ENCODE data around the gene N4BP3.

Gene N4BP3

GRCh38 chr5:178117923-178118701 lies 4.8 kb downstream of the N4BP3 start:
- TF ChIP-seq, protein P1, sequence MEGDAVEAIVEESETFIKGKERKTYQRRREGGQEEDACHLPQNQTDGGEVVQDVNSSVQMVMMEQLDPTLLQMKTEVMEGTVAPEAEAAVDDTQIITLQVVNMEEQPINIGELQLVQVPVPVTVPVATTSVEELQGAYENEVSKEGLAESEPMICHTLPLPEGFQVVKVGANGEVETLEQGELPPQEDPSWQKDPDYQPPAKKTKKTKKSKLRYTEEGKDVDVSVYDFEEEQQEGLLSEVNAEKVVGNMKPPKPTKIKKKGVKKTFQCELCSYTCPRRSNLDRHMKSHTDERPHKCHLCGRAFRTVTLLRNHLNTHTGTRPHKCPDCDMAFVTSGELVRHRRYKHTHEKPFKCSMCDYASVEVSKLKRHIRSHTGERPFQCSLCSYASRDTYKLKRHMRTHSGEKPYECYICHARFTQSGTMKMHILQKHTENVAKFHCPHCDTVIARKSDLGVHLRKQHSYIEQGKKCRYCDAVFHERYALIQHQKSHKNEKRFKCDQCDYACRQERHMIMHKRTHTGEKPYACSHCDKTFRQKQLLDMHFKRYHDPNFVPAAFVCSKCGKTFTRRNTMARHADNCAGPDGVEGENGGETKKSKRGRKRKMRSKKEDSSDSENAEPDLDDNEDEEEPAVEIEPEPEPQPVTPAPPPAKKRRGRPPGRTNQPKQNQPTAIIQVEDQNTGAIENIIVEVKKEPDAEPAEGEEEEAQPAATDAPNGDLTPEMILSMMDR (IDR thresholded peaks at IDR 0.05; ENCODE audit: control extremely low read depth, extremely low read depth, low read depth, missing control alignments), result no peak
- POLR2A ChIA-PET, result interaction anchor here (0.6 kb wide), 1 partner anchor 12 kb away, joined by 3 read pairs; no protein-coding TSS in a partner anchor
- DNase-seq (ENCODE audit: extremely low spot score), result no peak
- CTCF ChIA-PET, result interaction anchor here (0.9 to 5.4 kb wide), 4 partner anchors 11 to 42 kb away, joined by 3 to 28 read pairs (median 16); partner anchors contain the start of gene RMND5B

DNA sequence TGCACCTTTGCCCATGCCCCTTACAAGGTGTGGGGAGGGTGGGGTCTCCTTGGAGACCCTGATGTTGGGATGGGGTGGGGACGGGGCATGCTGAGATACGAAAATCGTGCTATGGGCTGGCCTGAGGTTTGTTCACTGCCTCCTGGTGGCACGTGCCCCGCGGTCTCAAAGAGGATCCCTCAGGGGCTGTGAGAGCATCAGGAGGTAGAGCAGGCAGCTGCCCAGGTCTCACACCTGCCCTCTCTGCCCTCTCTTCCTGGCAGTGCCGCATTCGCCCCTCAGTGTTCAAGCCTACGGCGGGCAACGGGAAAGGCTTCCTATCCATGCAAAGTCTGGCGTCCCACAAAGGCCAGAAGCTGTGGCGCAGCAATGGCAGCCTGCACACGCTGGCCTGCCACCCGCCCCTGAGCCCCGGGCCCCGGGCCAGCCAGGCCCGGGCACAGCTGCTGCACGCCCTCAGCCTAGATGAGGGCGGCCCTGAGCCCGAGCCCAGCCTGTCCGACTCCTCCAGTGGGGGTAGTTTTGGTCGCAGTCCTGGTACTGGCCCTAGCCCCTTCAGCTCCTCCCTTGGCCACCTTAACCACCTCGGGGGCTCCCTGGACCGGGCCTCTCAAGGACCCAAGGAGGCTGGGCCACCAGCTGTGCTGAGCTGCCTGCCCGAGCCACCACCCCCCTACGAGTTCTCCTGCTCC lies 6.7 kb downstream of the N4BP3 start:
- ChIA-PET CTCF (interaction anchor here (1.2 to 5.4 kb wide), 19 partner anchors 9 to 101 kb away, joined by 3 to 42 read pairs (median 10); partner anchors contain the start of genes NHP2 and RMND5B), POLR2A (interaction anchor here (1.0 to 1.2 kb wide), 3 partner anchors 8 to 84 kb away, joined by 3 to 5 read pairs (median 3); partner anchors contain the start of gene HNRNPAB)
- no peak for DNase-seq (ENCODE audit: extremely low spot score)
- TF ChIP-seq, protein P1 (IDR thresholded peaks at IDR 0.05; ENCODE audit: control extremely low read depth, extremely low read depth, low read depth, missing control alignments), result no peak

GRCh38 chr5:178120607-178121357 lies 7.5 kb downstream of the N4BP3 start:
- peak; percentile 88 for DNase-seq (ENCODE audit: extremely low spot score)
- CTCF ChIA-PET, result interaction anchor here (0.8 to 5.4 kb wide), 22 partner anchors 9 to 118 kb away, joined by 3 to 42 read pairs (median 9); partner anchors contain the start of genes NHP2 and RMND5B
- POLR2A ChIA-PET, result interaction anchor here (1.0 to 1.2 kb wide), 3 partner anchors 8 to 83 kb away, joined by 3 to 5 read pairs (median 3); partner anchors contain the start of gene HNRNPAB
- TF ChIP-seq, protein P1 (IDR thresholded peaks at IDR 0.05; ENCODE audit: control extremely low read depth, extremely low read depth, low read depth, missing control alignments), result peak; percentile 81

DNA sequence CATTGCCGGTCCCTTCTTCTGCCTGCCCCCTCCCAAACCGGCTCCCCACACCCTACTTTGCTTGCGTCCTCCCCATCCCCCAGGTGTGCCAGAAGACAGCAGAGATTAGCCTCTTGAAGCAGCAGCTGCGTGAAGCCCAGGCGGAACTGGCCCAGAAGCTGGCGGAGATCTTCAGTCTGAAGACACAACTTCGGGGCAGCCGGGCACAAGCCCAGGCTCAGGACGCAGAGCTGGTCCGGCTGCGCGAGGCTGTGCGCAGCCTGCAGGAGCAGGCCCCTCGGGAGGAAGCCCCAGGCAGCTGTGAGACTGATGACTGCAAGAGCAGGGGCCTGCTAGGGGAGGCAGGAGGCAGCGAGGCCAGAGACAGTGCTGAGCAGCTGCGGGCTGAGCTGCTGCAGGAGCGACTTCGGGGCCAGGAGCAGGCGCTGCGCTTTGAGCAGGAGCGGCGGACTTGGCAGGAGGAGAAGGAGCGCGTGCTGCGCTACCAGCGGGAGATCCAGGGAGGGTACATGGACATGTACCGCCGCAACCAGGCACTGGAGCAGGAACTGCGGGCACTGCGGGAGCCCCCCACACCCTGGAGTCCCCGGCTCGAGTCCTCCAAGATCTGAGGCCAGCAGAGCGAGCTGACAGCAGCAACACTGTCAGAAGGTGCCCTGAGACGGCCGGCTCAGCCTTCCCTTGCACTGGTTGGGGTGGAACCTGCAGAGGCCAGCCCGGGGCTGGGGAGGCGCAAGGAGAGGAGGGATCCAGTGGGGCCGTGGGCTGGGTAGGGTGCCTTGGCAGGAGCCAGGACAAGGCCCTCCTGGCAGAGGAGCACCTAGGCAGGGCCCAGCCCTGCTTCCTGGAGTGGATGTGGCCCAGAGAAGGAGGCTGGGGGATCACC lies 8.3 kb downstream of the N4BP3 start:
- ChIA-PET CTCF (interaction anchor here (0.8 to 5.4 kb wide), 21 partner anchors 9 to 117 kb away, joined by 3 to 42 read pairs (median 10); partner anchors contain the start of genes NHP2 and RMND5B), POLR2A (interaction anchor here (1.2 kb wide), 1 partner anchor 82 kb away, joined by 3 read pairs; the partner anchor contains the start of gene HNRNPAB)
- no peak for DNase-seq (ENCODE audit: extremely low spot score)
- TF ChIP-seq, protein P1 (IDR thresholded peaks at IDR 0.05; ENCODE audit: control extremely low read depth, extremely low read depth, low read depth, missing control alignments), result no peak

DNA sequence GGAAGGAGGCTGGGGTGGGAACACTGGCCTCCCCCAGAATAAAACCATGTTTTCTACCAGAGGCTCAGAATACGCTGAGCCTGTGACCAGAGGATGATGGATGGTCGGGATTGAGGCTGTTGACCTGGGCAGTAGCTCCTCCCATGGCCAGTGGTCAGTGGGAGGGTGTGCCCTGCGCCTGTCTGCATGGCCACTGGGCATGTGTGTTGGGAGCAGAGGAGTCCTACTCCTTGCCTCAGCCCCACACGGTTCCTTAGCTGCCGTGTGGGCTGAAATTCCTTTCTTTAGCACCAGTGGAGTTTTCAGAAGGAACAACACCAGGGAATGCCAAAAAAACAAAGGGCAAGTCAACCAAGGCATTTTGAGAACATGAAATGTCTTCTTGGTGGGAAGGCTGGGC lies 9.0 kb downstream of the N4BP3 start:
- TF ChIP-seq, protein P1 (IDR thresholded peaks at IDR 0.05; ENCODE audit: control extremely low read depth, extremely low read depth, low read depth, missing control alignments), result no peak
- no peak for DNase-seq (ENCODE audit: extremely low spot score)
- ChIA-PET POLR2A (no interaction called here), CTCF (interaction anchor here (1.4 to 4.3 kb wide), 4 partner anchors 14 to 47 kb away, joined by 3 to 30 read pairs (median 16); no protein-coding TSS in a partner anchor)

Measured in GM10248 (cell line).